Measurements from ENCODE around the gene DNAJC12. TPM values are rescaled to one million over a fixed set of nuclear protein-coding genes. Genes with fewer than 3 reads are reported as not detected.

Gene DNAJC12
- total RNA-seq, 1 experiment from 2014 or later: 4.3 TPM

DNA sequence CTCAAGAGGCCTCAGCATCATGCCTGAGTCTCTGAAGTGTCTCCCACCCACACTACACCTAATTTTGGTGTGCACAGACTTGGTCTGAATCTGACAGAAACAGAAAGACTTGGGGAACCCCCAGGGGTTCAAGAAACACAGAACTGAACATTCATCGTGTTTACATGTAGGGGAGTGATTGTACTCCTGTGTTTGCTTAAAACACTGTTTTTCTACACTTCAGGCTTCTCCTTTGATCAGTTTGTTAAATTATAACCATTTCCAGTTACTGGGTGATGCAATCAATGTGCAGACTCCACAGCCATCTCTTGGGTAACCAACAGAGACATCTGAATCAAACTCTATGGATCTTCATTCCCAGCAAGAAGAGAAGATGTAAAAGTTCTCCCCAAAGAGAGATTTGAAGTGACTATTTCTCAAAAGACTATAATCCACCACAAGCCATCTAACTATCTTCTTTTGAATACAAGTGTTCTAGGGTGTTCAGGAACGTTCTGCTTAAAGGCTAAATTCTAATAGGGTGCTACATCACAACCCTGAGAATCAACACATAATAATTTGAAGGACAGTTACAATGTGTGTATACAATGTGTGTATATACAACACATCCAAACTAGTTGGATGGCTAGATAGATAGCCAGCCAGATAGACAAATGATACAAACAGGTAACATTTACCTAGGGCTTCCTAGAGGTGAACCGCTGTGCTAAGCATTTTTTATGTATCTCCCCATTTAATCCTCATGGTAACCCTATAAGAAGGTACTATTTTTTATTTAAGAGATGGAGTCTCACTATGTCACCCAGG, 34.2 kb downstream of the DNAJC12 start:
- Histone ChIP-seq H3K9me2 (ENCODE audit: insufficient read depth) (no peaks in the 10 kb centered on the region), H3K36me3 (ENCODE audit: control insufficient read depth in 1 of 2, insufficient read depth in 2 of 2, low read length in 2 of 2) (no peaks in the 10 kb centered on the region), H3K9me3 (ENCODE audit: control insufficient read depth in 1 of 2, insufficient read depth in 1 of 2, low read depth in 1 of 2, low read length in 2 of 2) (no peaks in the 10 kb centered on the region), H3K27me3 (ENCODE audit: insufficient read depth, low read length) (no peaks in the 10 kb centered on the region), H3K4me3 (replicated peaks in 1 of 2; ENCODE audit: low read depth in 1 of 2, low read length in 2 of 2) (no peak overlapping the region), H3K27ac (ENCODE audit: low read depth, low read length) (no peak overlapping the region), H4K20me1 (ENCODE audit: insufficient read depth) (no peaks in the 10 kb centered on the region), H2AFZ (ENCODE audit: low read depth, low read length, poor library complexity, severe bottlenecking) (no peak overlapping the region), H3K79me2 (ENCODE audit: insufficient read depth, low read length) (no peaks in the 10 kb centered on the region), H3K4me1 (ENCODE audit: control insufficient read depth in 1 of 2, insufficient read depth in 2 of 2, low read length in 2 of 2) (no peaks in the 10 kb centered on the region), H3K9ac (ENCODE audit: low read length) (no peak overlapping the region), H3K4me2 (ENCODE audit: low read length) (no peak overlapping the region)
- intact Hi-C loops (cut with micrococcal nuclease): no loop called here
- ChIA-PET POLR2A (no interaction called here), CTCF (interaction anchor here (1.5 to 3.6 kb wide), 2 partner anchors 15 to 16 kb away, joined by 7 to 13 read pairs; no protein-coding TSS in a partner anchor), RAD21 (ENCODE audit: low non-redundant PET in 1 of 2, low total read pairs in 2 of 2, uncharacterized antibody in 2 of 2, unreplicated experiment in 2 of 2) (no interaction called here)
- no peak for ATAC-seq
- BruUV-seq (replicated peaks): no TSS peak
- no peak for DNase-seq (ENCODE audit: low read depth, low spot score)
- TF ChIP-seq ELF1 (IDR thresholded peaks at IDR 0.05; ENCODE audit: borderline replicate concordance, low read depth) (no peak), EZH2 (IDR thresholded peaks at IDR 0.05) (no peak), POLR2A (IDR thresholded peaks at IDR 0.05; ENCODE audit: borderline replicate concordance, extremely low read depth, insufficient read depth, insufficient read length) (no peak), SRF (IDR thresholded peaks at IDR 0.05; ENCODE audit: low read depth) (no peak), SIN3A (IDR thresholded peaks at IDR 0.05; ENCODE audit: low read depth) (no peak), EGR1 (IDR thresholded peaks at IDR 0.05; ENCODE audit: low read depth) (no peak), ZNF274 (IDR thresholded peaks at IDR 0.05; ENCODE audit: low read depth, low read length) (no peak), TCF7L2 (IDR thresholded peaks at IDR 0.05; ENCODE audit: borderline replicate concordance, extremely low read depth, insufficient read depth, insufficient read length) (no peak), CEBPB (IDR thresholded peaks at IDR 0.05; ENCODE audit: low read depth) (no peak), YY1 (IDR thresholded peaks at IDR 0.05; ENCODE audit: extremely low read depth, insufficient replicate concordance, low read depth, low read length) (no peak), CBX3 (IDR thresholded peaks at IDR 0.05; ENCODE audit: low read depth) (no peak)
- TF ChIP-seq, protein P1, sequence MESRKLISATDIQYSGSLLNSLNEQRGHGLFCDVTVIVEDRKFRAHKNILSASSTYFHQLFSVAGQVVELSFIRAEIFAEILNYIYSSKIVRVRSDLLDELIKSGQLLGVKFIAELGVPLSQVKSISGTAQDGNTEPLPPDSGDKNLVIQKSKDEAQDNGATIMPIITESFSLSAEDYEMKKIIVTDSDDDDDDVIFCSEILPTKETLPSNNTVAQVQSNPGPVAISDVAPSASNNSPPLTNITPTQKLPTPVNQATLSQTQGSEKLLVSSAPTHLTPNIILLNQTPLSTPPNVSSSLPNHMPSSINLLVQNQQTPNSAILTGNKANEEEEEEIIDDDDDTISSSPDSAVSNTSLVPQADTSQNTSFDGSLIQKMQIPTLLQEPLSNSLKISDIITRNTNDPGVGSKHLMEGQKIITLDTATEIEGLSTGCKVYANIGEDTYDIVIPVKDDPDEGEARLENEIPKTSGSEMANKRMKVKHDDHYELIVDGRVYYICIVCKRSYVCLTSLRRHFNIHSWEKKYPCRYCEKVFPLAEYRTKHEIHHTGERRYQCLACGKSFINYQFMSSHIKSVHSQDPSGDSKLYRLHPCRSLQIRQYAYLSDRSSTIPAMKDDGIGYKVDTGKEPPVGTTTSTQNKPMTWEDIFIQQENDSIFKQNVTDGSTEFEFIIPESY (IDR thresholded peaks at IDR 0.05; ENCODE audit: extremely low read depth, insufficient replicate concordance, low read length): no peak
- TF ChIP-seq, protein P2, sequence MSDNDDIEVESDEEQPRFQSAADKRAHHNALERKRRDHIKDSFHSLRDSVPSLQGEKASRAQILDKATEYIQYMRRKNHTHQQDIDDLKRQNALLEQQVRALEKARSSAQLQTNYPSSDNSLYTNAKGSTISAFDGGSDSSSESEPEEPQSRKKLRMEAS (IDR thresholded peaks at IDR 0.05): no peak
- TF ChIP-seq, protein P3, sequence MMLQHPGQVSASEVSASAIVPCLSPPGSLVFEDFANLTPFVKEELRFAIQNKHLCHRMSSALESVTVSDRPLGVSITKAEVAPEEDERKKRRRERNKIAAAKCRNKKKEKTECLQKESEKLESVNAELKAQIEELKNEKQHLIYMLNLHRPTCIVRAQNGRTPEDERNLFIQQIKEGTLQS (IDR thresholded peaks at IDR 0.05): no peak

Data from HCT116 (cell line).